Dedifferentiated amniotic fluid mesenchymal stem cell (primary cell): Measurements from ENCODE around the gene NPDC1.

ENCODE experiments used
- DNase-seq: peaks from one replicate; pipeline ENCODE4 v3.0.0-alpha.2; 2016; ENCODE audit errors: extremely low spot score

The NPDC1 gene

GRCh38 chr9:137046088-137046787, at the start of gene NPDC1:
NPDC1 (minus strand) TSS chr9:137046177; CDS start chr9:137045989, 188 bp downstream.
- peak; percentile 61 for DNase-seq

- no peak for DNase-seq
Measured at GRCh38 chr9:137089232-137089947, 43.4 kb upstream of the NPDC1 start.

GRCh38 chr9:137088121-137088520, 42.1 kb upstream of the NPDC1 start:
- no peak for DNase-seq

- DNase-seq = no peak
Measured at GRCh38 chr9:137087409-137087925, 41.5 kb upstream of the NPDC1 start.

- peak; percentile 91 for DNase-seq
Measured at GRCh38 chr9:137086531-137087408, 40.8 kb upstream of the NPDC1 start, which contains the start of gene MAN1B1. MAN1B1 (plus strand) TSS chr9:137086985; CDS start chr9:137087000, 15 bp downstream.

- DNase-seq = no peak
Measured at GRCh38 chr9:137085920-137086530, 40.0 kb upstream of the NPDC1 start.

GRCh38 chr9:137084526-137084925, 38.5 kb upstream of the NPDC1 start:
- no peak for DNase-seq

GRCh38 chr9:137083394-137084004, 37.5 kb upstream of the NPDC1 start:
- peak; percentile 89 for DNase-seq

GRCh38 chr9:137082925-137083290, 36.9 kb upstream of the NPDC1 start:
- DNase-seq = no peak

- no peak for DNase-seq
Measured at GRCh38 chr9:137082222-137082924, 36.4 kb upstream of the NPDC1 start.

GRCh38 chr9:137080260-137081122, 34.5 kb upstream of the NPDC1 start:
- DNase-seq = no peak

- no peak for DNase-seq
Measured at GRCh38 chr9:137079401-137079787, 33.4 kb upstream of the NPDC1 start.

- DNase-seq = no peak
Measured at GRCh38 chr9:137078701-137079400, 32.9 kb upstream of the NPDC1 start.

GRCh38 chr9:137077758-137078693, 32.0 kb upstream of the NPDC1 start:
- DNase-seq = no peak

- no peak for DNase-seq
Measured at GRCh38 chr9:137077010-137077747, 31.2 kb upstream of the NPDC1 start, which contains the start of gene UAP1L1. UAP1L1 (plus strand) TSS chr9:137077517; CDS start chr9:137077533, 16 bp downstream.

GRCh38 chr9:137076636-137077009, 30.6 kb upstream of the NPDC1 start:
- DNase-seq = no peak

- DNase-seq = no peak
Measured at GRCh38 chr9:137075275-137075775, 29.3 kb upstream of the NPDC1 start.
